Measurements from ENCODE around the gene PDCD6IP.
"Not testable (repeated sequence)": the region's sequence is repeated elsewhere in the genome, so short reads cannot be mapped to it uniquely, and the experiment has no call there.

Gene PDCD6IP, protein sequence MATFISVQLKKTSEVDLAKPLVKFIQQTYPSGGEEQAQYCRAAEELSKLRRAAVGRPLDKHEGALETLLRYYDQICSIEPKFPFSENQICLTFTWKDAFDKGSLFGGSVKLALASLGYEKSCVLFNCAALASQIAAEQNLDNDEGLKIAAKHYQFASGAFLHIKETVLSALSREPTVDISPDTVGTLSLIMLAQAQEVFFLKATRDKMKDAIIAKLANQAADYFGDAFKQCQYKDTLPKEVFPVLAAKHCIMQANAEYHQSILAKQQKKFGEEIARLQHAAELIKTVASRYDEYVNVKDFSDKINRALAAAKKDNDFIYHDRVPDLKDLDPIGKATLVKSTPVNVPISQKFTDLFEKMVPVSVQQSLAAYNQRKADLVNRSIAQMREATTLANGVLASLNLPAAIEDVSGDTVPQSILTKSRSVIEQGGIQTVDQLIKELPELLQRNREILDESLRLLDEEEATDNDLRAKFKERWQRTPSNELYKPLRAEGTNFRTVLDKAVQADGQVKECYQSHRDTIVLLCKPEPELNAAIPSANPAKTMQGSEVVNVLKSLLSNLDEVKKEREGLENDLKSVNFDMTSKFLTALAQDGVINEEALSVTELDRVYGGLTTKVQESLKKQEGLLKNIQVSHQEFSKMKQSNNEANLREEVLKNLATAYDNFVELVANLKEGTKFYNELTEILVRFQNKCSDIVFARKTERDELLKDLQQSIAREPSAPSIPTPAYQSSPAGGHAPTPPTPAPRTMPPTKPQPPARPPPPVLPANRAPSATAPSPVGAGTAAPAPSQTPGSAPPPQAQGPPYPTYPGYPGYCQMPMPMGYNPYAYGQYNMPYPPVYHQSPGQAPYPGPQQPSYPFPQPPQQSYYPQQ

DNA sequence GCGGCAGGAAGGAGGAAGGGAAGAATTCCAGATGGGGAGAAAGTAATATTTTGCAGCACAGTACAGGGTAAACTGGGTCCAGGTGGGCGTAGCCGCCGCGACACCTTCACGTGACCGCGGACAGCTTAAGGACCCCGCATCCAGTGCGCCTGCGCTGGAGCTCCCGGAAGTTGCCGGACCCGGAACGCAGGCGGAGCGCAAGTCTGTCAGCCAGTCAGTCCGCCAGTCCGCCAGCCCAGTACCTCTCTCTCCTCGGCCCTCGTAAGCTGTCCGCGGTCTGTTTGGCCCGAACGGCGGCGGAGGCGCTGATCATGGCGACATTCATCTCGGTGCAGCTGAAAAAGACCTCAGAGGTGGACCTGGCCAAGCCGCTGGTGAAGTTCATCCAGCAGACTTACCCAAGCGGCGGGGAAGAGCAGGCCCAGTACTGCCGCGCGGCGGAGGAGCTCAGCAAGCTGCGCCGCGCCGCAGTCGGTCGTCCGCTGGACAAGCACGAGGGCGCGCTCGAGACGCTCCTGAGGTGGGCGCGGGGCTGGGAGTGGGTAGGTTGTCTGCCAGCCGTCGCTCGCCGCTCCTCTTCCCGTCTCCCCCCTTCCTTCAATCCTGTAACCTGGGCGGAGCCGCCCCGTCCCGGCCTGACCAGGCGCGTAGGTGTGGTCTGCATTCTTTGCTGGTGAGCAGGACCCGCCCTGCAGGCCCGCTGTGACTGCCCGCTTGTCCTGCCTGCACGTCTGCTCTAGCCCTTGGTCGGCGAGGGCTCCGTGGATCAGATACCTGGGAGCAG, at the start of gene PDCD6IP:
Gene PDCD6IP, plus strand, starts transcription at position 213 of the 784 bp plus-strand sequence. Its CDS starts 99 bp downstream, at position 312.
- peak; percentile 72 for DNase-seq (ENCODE audit: low read depth, low spot score)

DNA sequence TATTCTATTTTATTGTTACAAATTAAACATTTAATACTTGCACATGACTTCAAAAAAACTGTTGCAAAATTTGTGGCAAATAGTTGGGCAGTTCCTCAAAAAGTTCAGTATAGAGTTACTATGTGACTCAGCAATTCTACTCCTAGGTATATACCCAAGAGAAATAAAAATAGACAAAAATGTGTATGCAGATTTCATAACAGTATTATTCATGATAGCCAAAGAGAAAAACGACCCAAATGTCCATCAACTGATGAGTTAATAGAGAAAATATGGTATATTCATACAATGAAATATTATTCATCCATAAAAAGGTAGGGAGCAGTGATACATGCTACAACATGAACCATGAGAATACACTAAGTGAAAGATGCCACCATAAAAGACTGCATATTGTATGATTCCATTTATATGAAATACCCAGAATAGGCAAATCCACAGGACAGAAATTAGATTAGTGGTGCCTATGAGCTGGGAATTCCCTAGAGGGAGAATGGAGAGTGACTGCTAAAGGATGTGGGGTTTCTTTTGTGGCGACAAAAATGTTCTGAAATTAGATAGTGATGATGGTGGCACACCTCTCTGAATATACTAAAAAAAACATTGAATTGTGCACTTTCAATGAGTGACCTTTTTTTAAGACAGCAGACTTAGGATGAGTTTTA, 48.8 kb upstream of the PDCD6IP start:
- DNase-seq (ENCODE audit: low read depth, low spot score): no peak

DNA sequence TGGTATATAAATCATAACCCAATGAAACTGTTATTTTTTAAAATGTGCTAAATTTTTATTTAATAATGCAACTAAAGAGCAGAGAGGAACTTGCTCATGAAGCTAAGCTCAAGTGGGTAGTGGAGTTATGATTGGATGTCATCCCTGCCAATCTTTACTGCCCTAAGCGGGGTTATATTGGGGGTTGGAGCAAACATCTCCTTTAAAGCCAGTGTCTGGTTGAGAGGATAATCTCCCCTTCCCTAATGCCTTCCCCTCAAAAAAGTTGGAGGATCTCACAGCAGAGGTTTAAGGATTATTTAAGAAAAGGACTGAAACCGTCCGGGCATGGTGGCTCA, 48.2 kb upstream of the PDCD6IP start:
- no peak for DNase-seq (ENCODE audit: low read depth, low spot score)

DNA sequence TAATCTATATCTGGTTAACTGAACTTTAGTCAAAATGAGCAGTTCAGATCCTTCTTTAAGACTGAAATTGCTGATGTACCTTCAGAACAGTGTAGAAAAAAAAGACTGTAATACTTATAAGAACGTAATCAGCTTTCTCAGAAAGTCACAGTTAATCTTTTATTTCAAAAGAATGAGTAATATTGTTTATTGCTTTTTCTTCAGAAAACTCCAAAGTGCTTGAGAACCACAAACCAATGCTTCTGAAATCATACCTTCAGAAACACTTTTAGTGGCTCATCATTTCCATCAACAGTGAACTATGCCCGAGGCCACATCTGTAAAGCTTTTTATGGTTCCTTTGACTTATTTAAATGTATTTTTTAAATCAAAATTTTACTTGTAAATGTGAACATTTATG, 47.1 kb upstream of the PDCD6IP start:
- DNase-seq (ENCODE audit: low read depth, low spot score): no peak

DNA sequence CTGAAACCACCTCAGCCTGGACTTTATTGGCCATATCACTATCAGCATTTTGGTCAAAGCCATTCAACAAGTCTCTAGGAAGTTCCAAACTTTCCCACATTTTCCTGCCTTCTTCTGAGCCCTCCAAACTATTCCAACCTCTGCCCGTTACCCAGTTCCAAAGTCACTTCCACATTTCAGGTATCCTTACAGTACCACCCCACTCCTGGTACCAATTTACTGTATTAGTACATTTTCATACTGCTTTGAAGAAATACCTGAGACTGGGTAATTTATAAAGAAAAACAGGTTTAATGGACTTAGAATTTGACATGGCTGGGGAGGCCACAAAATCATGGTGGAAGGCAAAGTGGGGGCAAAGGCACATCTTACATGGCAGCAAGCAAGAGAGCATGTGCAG, 44.0 kb upstream of the PDCD6IP start:
- DNase-seq (ENCODE audit: low read depth, low spot score): not testable (repeated sequence)

DNA sequence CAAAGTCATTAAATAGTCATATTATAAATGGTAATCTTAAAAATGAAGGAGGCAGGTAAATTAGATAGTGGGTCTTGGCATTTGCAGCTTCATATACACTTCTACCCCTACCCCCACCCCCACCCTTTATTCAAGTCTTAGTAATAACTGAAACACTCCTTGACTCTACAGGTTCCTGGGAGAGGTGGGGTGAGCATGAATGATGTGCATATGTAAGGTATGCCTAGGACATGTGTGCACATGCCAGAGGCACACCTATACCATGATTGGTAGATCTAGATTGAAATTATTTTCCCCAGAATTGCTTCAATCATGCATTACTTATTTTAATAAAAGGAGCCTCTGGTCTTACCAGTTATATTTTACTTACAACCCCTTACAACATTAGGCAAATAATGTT, 40.1 kb upstream of the PDCD6IP start:
- DNase-seq (ENCODE audit: low read depth, low spot score): no peak

DNA sequence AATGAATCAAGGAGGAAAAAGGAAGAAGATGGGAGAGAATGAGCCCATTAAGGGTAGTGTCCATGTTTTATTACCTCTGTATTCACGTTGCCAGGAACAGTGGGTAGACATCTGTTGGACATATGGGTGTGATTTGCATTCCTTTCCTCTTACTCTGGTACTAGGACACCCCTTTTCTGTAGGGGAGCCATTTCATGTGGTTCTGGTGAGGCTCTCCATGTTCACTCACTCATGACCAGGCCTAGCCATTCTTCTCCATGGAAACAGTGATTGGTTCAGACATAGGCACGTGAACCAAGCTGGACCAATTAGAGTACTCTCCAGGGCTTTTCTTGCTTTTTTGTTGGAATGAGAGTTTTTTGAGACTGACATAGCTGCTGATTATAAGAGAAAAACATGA, 39.6 kb upstream of the PDCD6IP start:
- no peak for DNase-seq (ENCODE audit: low read depth, low spot score)

DNA sequence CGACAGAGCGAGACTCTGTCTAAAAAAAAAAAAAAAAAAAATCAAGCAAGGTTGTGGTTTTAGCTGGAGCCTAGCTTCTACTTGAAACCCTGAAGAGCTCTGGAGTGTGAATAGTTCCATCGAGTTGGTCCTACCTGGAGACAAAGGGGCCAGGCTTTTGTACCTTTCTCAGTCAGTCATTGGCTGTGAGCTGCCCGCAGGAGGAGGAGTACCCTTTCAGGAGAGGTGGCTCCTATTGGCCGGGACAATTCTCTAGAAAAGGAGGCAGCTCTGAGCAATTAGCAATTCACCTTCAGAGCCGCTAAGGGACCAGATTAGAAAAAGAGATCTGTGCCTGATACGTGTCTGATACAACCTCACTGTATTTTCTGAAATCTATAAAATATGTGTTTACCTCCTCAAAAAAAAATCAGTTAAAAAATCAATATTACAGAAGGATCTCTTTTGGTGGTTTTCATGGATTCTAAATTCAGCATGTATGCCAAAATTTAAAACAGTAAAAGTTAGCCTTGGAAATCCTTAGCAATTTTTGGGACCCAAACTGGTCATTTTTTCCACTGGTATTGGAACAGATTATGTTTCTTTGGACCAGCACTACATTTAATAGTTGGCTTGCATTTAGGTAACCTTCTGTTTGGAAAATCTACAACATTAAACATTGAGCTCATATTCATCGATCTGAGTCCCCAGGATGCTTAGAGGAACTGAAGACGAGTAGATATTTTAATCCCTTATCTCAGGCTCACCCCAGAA, 29.7 kb upstream of the PDCD6IP start:
- DNase-seq (ENCODE audit: low read depth, low spot score): no peak

DNA sequence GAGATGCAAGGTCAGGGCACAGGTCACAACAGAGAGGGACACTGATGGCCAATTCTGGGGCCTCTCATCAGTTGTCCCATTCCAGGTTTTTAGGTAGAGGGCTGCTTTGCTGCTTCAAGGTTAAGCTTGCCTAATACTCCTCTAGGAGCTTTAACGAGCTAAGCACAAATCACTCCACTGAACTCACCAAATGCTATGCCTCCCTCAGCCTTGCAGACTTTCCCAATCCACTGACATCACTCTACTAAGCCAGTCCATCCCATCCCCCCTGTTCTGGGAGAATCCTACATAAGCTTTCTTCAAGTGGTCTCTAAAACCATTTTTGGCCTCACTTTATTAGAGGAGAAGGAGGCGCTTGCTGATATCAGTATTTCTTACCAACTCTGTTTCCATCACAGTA, 24.8 kb upstream of the PDCD6IP start:
- no peak for DNase-seq (ENCODE audit: low read depth, low spot score)

DNA sequence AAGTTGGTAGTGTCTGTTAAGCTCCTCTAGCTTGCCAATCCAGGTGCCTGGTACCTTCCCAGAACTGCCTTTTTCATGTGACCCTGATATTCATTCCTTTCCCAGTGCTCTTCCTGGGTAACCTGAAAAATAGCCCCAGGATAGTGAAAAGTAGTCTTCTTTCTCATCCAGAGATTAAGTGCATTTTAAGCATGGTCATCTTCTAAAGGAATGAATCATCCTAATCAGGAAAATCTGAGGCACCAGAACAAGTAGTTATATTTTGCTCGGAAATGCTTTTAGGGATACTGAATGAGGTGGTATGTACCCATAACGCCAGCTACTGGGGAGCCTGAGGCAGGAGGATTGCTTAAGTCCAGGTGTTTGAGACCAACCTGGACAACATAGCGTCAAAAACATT, 23.1 kb upstream of the PDCD6IP start:
- DNase-seq (ENCODE audit: low read depth, low spot score): no peak

DNA sequence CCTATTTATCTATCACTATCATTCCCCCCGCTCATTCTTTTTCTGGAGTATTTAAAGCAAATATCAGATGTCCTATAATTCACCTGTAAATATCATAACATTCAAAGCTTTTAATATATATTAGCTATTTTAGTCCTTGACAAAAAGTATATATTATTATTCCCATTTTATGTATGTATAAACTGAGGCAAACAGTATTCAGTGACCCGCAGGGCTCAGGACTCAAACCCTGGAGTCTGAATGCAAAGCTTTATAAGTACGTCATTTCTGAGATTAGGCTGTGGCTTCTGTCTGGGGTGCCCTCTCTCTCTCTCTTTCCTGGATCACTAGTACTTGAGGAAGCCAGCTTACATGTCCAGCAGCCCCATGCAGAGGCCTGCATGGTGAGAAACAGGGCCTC, 20.4 kb upstream of the PDCD6IP start:
- DNase-seq (ENCODE audit: low read depth, low spot score): no peak

DNA sequence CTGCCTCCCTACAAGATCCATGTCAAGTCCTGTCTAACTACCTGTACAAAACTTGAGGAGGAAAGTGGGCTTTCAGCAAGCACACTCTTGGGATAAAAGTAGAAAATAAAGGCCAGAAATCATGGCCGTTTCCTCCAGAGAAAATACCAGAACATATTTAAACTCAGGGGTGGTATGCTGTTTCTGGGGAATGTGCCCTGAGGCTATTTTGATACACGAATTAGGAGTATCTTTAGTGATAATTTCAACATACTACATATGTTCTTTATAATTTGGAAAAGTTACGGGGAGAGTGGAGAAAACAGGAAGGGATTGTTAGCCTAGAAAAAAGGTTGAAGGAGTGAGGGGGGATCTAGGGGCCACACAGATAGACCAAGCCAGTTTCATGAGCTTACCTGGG, 18.7 kb upstream of the PDCD6IP start:
- no peak for DNase-seq (ENCODE audit: low read depth, low spot score)

DNA sequence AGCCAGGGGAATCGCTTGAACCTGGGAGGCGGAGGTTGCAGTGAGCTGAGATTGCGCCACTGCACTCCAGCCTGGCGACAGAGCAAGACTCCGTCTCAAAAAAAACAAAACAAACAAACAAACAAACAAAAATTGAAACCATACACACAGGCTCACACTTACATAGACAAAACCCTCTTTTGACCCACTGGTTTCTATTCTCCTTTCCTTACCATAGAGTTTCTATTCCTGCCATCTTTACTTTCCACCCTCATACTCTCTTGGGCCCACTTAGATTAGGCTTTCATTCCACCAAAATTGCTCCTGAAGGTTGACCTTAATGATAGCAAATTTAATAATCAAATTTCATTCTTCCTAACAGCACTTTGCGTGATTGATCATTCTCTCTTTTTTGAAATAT, 17.0 kb upstream of the PDCD6IP start:
- not testable (repeated sequence) for DNase-seq (ENCODE audit: low read depth, low spot score)

DNA sequence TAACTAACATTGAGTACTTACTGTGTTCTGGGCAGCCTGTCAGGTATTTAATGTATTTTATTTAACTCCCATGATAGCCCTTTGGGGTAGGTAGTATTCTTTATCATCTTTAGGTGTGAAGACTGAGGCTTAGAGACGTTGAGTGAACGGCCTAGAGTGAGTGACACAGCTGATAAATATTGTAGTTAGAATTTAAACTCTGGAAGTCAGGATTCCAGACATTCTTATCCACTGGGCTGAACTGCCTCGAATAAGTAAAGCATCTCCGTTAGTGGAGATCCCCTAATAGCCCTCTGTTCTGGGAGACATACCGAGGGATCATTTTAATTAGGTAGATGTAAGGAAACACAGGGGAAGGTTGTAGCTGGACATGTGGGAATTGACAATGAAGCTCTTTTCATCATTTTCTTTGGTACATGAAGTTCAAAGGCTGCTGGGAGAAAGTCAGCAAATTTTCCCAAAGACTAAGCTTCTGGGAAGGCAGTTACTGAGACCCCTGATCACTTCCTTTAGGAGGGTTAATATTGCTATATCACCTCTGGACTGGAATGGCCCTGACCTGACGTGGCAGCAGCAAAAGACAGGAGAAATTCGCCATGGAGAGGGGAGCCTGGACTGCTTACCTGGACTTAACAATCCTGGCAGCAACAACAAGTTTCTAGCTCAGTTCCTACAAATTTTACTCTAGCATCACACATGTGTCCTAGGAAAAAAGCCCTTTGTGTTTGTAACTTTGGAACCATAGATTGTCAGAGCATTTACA, 11.7 kb upstream of the PDCD6IP start:
- DNase-seq (ENCODE audit: low read depth, low spot score): no peak

DNA sequence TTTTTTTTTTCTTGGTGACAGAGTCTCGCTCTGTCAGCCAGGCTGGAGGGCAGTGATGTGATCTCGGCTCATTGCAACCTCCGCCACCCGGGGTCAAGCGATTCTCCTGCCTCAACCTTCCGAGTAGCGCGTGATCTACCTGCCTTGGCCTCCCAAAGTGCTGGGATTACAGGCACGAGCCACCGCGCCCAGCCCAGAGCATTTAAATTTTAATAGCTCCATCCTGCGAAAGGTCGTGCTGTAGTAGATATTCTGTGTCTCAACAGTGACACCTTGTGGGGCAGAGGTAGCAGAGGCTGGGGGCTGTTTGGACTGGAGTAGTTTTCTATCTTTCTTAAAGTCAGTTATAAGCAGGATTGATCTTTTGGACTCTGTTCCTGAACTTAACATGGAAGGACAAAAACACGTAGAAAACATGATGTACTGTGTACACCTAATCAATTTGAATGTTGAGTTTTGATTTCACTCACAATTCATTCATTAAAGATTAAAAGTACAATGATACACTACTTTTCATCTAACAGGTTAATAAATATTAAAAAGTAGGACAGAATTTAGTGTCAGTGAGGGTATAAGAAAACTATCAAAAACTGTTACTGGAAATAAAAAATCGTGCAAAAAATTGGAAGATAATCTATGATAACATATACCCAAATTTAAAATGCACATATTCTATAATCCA, 11.0 kb upstream of the PDCD6IP start:
- DNase-seq (ENCODE audit: low read depth, low spot score): peak; percentile 30

DNA sequence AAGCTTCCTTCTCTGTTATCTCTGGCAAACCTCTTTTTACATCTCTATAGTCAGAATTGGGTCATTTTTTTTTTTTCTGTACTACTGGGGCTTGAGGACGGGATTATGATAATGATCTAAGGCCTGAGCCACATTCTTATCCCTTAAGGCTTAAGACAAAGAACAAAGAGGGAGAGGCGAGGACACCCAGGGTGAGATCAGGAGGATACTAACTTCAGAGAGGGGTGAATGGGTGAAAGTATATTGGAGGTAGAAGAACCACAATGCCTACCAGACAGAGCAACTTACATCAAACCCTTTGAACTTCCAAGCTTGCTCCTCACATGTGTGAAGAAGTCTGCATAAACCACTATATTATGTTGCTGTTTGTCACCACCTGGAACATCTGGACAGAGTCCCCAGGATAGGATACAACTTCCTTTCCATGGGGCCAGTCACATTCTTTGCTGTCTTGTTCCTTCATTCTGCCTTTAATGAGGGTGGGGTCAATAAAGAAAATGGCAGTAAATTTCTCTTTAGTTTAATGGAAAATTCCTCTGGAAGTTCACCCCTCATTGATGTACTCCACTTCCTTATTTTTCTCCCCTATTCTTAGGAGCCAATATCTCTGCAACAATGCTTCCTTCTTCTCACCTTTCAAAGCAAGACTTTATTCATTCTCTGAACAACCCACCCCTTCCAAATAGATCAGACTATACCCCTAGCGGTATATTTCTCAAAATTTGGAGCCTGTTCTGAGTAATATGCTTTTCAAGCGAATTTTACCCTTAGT, 9.1 kb upstream of the PDCD6IP start:
- no peak for DNase-seq (ENCODE audit: low read depth, low spot score)

DNA sequence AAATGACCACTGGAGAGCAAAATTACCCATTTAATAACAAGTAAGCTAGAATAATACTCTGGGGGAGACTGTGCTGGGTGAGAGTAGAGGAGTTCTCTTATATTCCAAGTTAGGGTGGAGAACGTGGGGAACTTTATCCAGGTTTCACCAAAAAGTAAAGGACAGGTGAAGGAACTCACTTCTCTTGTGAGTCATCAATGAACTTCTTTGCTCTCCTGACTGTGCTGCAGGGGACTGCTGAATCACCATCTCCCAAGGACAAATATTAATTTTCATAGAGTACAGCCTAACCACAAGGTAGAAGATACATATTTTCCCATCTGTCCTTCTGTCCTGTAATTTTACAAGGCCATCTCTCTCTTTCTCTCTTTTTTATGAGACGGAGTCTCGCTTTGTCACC, 8.3 kb upstream of the PDCD6IP start:
- DNase-seq (ENCODE audit: low read depth, low spot score): no peak

DNA sequence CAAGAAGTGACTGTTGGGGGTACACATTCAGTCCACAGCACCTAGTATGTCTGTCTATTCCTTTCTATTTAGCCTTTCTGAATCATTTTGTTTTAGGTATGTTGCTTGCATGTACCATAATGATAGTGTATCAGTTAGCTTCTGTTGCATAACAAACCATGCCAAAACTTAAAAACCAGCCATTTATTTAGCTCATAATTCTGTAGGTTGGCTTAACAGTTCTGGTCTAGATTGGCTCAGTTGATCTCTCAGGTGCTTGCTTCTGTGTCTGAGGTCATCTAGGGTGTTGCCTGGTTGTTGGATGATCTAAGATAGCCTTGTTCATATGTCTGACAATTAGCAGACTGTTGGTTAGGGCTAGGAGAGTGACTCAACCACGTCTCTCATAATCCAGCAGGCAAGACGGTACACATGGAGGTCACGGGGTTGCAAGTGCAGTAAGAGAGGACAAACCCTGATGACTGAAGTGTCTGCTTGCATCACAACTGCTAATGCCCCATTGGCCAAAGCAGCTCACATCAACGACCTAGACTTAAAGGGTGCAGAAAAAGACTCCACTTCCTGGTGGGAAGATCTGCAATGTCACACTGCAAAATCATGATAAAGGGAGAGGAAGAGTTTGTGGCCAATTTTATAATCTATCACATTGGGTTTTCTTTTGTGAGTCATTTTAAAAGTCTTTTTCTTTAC, 6.8 kb upstream of the PDCD6IP start:
- no peak for DNase-seq (ENCODE audit: low read depth, low spot score)

Data from activated CD4-positive, CD25-positive, alpha-beta regulatory T cell treated with anti-CD3 and anti-CD28 coated beads, Interleukin-2, amount 50 U/mL, for 16 hours (primary cell).